Left ventricle myocardium inferior (tissue), 1 donor: Measurements from ENCODE around the gene VASN. TPM values are rescaled to one million over a fixed set of nuclear protein-coding genes. Genes with fewer than 3 reads are reported as not detected.

Experiments
- DNase-seq: peaks from one replicate; pipeline ENCODE4 v3.0.0-alpha.2; 2020
- H3K27ac ChIP-seq: fragments of 200-600 bp; replicated peaks from 2 replicates; pipeline ENCODE4 v1.8.0; 2021
- H3K27me3 ChIP-seq: fragments of 200-600 bp; 2 replicates; pipeline ENCODE4 v1.8.0; 2021; ENCODE audit warnings: low read depth
- H3K36me3 ChIP-seq: fragments of 200-600 bp; 2 replicates; pipeline ENCODE4 v1.8.0; 2021
- H3K4me1 ChIP-seq: fragments of 200-600 bp; 2 replicates; pipeline ENCODE4 v1.8.0; 2021
- H3K4me3 ChIP-seq: fragments of 200-600 bp; 2 replicates; pipeline ENCODE4 v1.8.0; 2021; ENCODE audit warnings: mild to moderate bottlenecking, moderate library complexity
- H3K9me3 ChIP-seq: fragments of 200-600 bp; replicated peaks from 2 replicates; pipeline ENCODE4 v1.8.0; 2021
- CTCF ChIP-seq: fragments of 200-600 bp; IDR thresholded peaks from 2 replicates; pipeline ENCODE4 v1.8.0; 2021; ENCODE audit warnings: antibody characterized with exemption, mild to moderate bottlenecking, borderline replicate concordance
- intact Hi-C: fragments of 100-400 bp; cut with micrococcal nuclease; formaldehyde crosslinking; loops from one replicate; pipeline ENCODE4 v1.11.0; 2022
- total RNA-seq: library from RNA; stranded (reverse); fragmentation: NEBNext Ultra II Directional; extraction: Animal tissue kit (Norgen Biotek cat#: 25700); gene quantifications from one replicate; pipeline ENCODE4 v1.2.1, GENCODE V29; 2021
- donor health status: DM: no; HTN: yes; CAD: no; lungs with severe emphysema.

Gene VASN
- total RNA-seq, 1 donor from 2014 or later = 5.5 TPM

GRCh38 chr16:4373909-4374742, 2.5 kb downstream of the VASN start:
- H3K36me3 ChIP-seq = no peaks in the 10 kb centered on the region
- peak overlapping the region; percentile 82 for H3K27ac ChIP-seq
- H3K27me3 ChIP-seq = no peaks in the 10 kb centered on the region
- H3K4me1 ChIP-seq = peaks cover 99% of the 10 kb centered on the region
- H3K4me3 ChIP-seq = peak overlapping the region; percentile 75
- H3K9me3 ChIP-seq = no peaks in the 10 kb centered on the region
- intact Hi-C loops = no loop called here
- DNase-seq = peak; percentile 68
- TF ChIP-seq CTCF = no peak

GRCh38 chr16:4375717-4376116, 4.1 kb downstream of the VASN start:
- Histone ChIP-seq H3K27me3 (no peaks in the 10 kb centered on the region), H3K9me3 (no peaks in the 10 kb centered on the region), H3K4me1 (peaks cover 97% of the 10 kb centered on the region), H3K27ac (peak overlapping the region; percentile 82), H3K4me3 (peak overlapping the region; percentile 75), H3K36me3 (peaks cover 4% of the 10 kb centered on the region)
- DNase-seq = no peak
- intact Hi-C loops = no loop called here
- no peak for TF ChIP-seq CTCF

GRCh38 chr16:4376126-4376892, 4.7 kb downstream of the VASN start:
- H3K4me3 ChIP-seq = peak overlapping the region; percentile 75
- intact Hi-C loops = no loop called here
- TF ChIP-seq CTCF = no peak

GRCh38 chr16:4376893-4377572, 5.4 kb downstream of the VASN start:
- intact Hi-C loops = no loop called here
- no peak for TF ChIP-seq CTCF
- H3K4me1 ChIP-seq = peaks cover 85% of the 10 kb centered on the region
- H3K9me3 ChIP-seq = no peaks in the 10 kb centered on the region
- no peak for DNase-seq
- no peaks in the 10 kb centered on the region for H3K27me3 ChIP-seq
- H3K36me3 ChIP-seq = peaks cover 16% of the 10 kb centered on the region
- peak overlapping the region; percentile 82 for H3K27ac ChIP-seq
- peak overlapping the region; percentile 75 for H3K4me3 ChIP-seq

More at GRCh38 chr16:4376126-4376892, 4.7 kb downstream of the VASN start:
- DNase-seq = peak; percentile 91
- H3K4me1 ChIP-seq = peaks cover 92% of the 10 kb centered on the region
- no peaks in the 10 kb centered on the region for H3K9me3 ChIP-seq
- peaks cover 10% of the 10 kb centered on the region for H3K36me3 ChIP-seq
- H3K27me3 ChIP-seq = no peaks in the 10 kb centered on the region
- peak overlapping the region; percentile 82 for H3K27ac ChIP-seq

- Histone ChIP-seq H3K4me1 (peaks cover 85% of the 10 kb centered on the region), H3K27me3 (no peaks in the 10 kb centered on the region), H3K4me3 (no peak overlapping the region), H3K36me3 (peaks cover 22% of the 10 kb centered on the region), H3K27ac (peak overlapping the region; percentile 82), H3K9me3 (no peaks in the 10 kb centered on the region)
- intact Hi-C loops = no loop called here
- no peak for DNase-seq
- TF ChIP-seq CTCF = no peak
These were observed 6.0 kb downstream of the VASN start for GRCh38 chr16:4377573-4378154.
